Right ventricle myocardium inferior (tissue), 1 donor: Measurements from ENCODE around the gene C2. TPM values are rescaled to one million over a fixed set of nuclear protein-coding genes. Genes with fewer than 3 reads are reported as not detected.
"Not testable (repeated sequence)": the region's sequence is repeated elsewhere in the genome, so short reads cannot be mapped to it uniquely, and the experiment has no call there.

ENCODE experiments used
- ATAC-seq: fragments of 200-7000 bp; cut with Tn5 transposase; one replicate; pipeline ENCODE4 v1.9.1; 2020; ENCODE audit warnings: mild to moderate bottlenecking, moderate library complexity
- DNase-seq: peaks from one replicate; pipeline ENCODE4 v3.0.0; 2021; ENCODE audit errors: missing footprints
- intact Hi-C: fragments of 100-400 bp; cut with DNase I; formaldehyde crosslinking; loops from one replicate; pipeline ENCODE4 v1.11.0; 2022
- microRNA-seq: library from miRNA; unstranded; fragments of <30 nt; microRNA quantifications from one replicate; pipeline ENCODE4 v1.2.0, GENCODE V29; 2020
- total RNA-seq: library from RNA; stranded (reverse); fragmentation: NEBNext Ultra II Directional; extraction: Animal tissue kit (Norgen Biotek cat#: 25700); gene quantifications from one replicate; pipeline ENCODE4 v1.2.1, GENCODE V29; 2021
- donor health status: DM: no; HTN: yes; CAD: no; lungs with severe emphysema.

Gene C2
- total RNA-seq, 1 donor from 2014 or later, result 8.9 TPM

GRCh38 chr6:31994421-31994820 lies 66.9 kb downstream of the C2 start:
- intact Hi-C loops, ATAC-seq: not testable (repeated sequence)
- DNase-seq, result peak; percentile 46

Small RNAs within 50 kb of the gene (microRNA-seq; reads per million reads assigned to microRNA genes)
- not detected for gene MIR1236

Other genes with a start within 250 kb of the C2 start
- gene LY6G5C, start 246.7 kb upstream of the C2 start, total RNA-seq, result 1.5 TPM
- gene ABHD16A, start 224.4 kb upstream of the C2 start, total RNA-seq, result 26.9 TPM
- gene LY6G6F, start 220.9 kb upstream of the C2 start, total RNA-seq, result not detected
- not detected for gene LY6G6D, start 212.4 kb upstream of the C2 start, total RNA-seq
- not detected for gene LY6G6C, start 206.0 kb upstream of the C2 start, total RNA-seq
- gene MPIG6B, start 204.3 kb upstream of the C2 start, total RNA-seq, result 0.70 TPM
- gene DDAH2, start 198.4 kb upstream of the C2 start, total RNA-seq, result 40.6 TPM
- gene CLIC1, start 191.2 kb upstream of the C2 start, total RNA-seq, result 102 TPM
- gene MSH5, start 187.7 kb upstream of the C2 start, total RNA-seq, result 2.0 TPM
- 0.57 TPM for gene SAPCD1, start 165.1 kb upstream of the C2 start, total RNA-seq
- gene VWA7, start 150.4 kb upstream of the C2 start, total RNA-seq, result 12.1 TPM
- gene VARS1, start 132.0 kb upstream of the C2 start, total RNA-seq, result 29.7 TPM
- 24.6 TPM for gene LSM2, start 120.8 kb upstream of the C2 start, total RNA-seq
- 1.6 TPM for gene HSPA1L, start 112.4 kb upstream of the C2 start, total RNA-seq
- gene HSPA1A, start 112.2 kb upstream of the C2 start, total RNA-seq, result 298 TPM
- 215 TPM for gene HSPA1B, start 100.0 kb upstream of the C2 start, total RNA-seq
- 25.6 TPM for gene NEU1, start 64.9 kb upstream of the C2 start, total RNA-seq
- not detected for gene SLC44A4, start 48.7 kb upstream of the C2 start, total RNA-seq
- 16.8 TPM for gene EHMT2, start 30.0 kb upstream of the C2 start, total RNA-seq
- gene ZBTB12, start 25.6 kb upstream of the C2 start, total RNA-seq, result 3.2 TPM
- gene CFB, start 18.4 kb downstream of the C2 start, total RNA-seq, result 8.8 TPM
- gene NELFE, start 31.3 kb downstream of the C2 start, total RNA-seq, result 41.9 TPM
- gene SKIC2, start 31.5 kb downstream of the C2 start, total RNA-seq, result 30.7 TPM
- 9.8 TPM for gene DXO, start 44.4 kb downstream of the C2 start, total RNA-seq
- gene C4A, start 54.3 kb downstream of the C2 start, total RNA-seq, result 92.1 TPM
- 81.6 TPM for gene C4B, start 87.1 kb downstream of the C2 start, total RNA-seq
- 0.30 TPM for gene CYP21A2, start 110.7 kb downstream of the C2 start, total RNA-seq
- 73.3 TPM for gene TNXB, start 181.6 kb downstream of the C2 start, total RNA-seq
- gene ATF6B, start 200.5 kb downstream of the C2 start, total RNA-seq, result 24.4 TPM
- 2.8 TPM for gene FKBPL, start 202.6 kb downstream of the C2 start, total RNA-seq
- 0.46 TPM for gene PRRT1, start 224.2 kb downstream of the C2 start, total RNA-seq
- 22.8 TPM for gene PPT2, start 226.4 kb downstream of the C2 start, total RNA-seq
- 7.8 TPM for gene EGFL8, start 236.9 kb downstream of the C2 start, total RNA-seq
- 48.2 TPM for gene AGPAT1, start 248.4 kb downstream of the C2 start, total RNA-seq